Measurements from ENCODE around the gene HIVEP3.

HIVEP3 gene

DNA sequence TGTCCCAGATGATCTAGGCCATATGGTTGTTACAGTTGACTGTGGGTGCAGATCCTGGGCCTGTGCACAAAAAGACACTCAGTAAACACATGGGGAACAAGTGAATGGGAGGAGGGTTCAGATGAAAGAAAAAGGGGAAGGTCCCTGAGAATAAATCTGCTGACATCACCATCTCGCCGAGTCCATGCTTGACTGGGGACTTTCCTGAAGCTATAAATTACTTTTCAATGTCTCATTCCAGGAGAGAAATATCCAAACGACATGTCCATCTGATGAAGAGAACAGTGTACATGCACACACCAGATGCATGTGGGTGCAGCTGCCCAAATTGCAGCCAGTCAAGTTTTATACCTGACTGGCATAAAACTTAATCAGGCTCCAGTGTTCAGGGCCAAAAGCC lies 109.0 kb downstream of the HIVEP3 start:
- DNase-seq = no peak

DNA sequence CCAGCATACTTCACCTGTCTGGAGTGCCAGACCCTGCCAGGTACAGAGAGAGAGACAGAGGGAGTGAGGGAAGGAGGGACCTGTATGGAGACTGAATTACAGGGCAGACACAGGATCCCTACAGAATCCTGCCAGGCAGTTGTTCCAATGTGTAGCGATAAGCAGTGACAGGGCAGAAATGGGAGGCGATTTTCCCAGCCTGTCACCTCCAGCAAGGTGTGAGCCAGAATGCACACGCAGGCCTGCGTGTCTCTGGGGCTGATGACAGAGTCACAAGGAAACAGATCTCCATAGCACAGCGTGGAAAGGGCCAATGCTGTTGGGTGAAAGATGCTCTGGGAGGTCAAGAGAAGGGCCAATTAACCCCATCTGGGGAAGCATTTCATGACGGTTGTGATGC lies 111.3 kb downstream of the HIVEP3 start:
- no peak for DNase-seq

DNA sequence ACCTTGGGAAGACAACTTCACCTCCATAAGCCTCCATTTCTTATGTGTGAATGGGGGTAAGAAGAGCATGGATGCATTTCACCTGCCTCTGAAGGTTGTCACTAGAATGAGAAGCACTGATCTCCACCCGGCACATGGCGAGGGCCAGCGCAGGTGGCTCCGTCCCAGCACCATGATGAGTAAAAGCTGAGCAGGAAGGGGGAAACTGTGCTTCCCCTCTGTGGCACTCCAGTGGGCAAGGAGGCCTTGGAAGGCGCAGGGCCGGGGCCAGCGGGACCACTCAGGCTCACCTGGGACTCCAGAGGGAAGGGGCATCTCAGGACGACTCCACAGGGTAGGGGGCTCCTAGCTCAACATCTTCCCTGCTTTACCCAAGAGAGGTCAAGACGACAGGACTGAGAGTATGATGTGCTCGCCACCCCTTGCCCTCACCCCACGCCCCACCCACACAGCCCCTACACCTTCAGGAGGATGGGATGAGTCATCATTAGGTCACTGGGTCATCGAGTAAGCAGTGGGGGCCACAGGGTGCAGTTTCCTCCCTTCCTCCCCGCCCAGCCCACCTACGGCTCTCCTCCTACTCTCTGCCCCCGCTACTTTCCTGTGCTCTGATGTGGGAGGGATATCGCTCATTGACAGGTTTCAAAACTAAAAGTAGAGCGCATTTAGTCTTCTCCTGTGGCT lies 112.1 kb downstream of the HIVEP3 start:
- peak; percentile 61 to 73 for DNase-seq

DNA sequence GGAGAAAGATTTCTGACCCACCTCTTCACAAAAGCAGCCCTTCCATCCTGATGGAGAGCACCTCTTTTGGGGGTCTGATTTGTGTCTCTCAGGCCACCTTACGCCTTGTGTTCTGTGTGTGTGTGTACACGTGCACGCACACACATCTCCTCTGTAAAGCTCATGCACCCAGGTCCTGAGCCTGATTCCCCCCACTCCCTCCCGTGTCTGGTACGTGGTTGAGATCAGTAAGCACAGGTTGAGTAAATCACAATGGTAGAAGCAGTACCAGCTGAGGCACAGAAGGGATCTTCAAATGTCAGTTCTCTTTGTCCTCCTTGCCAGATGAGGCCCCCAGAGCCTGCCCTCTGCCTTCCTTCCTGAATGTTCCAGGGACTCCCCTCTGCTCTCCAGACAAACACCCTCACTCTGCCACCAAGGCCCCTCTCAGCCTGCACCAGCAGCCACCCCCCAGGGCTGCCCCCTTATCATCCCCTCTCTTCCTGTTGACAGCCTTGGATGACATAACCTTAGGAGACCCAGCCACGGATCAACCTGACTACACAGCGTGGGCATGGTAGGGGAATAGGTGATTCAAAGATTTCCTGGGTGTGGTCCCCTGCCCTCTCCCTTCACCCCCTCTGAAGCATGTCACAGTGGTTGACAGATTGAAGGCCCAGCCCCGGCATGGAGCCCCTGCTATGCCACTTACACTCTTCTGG lies 112.8 kb downstream of the HIVEP3 start:
- DNase-seq = peak; percentile 42 to 58

DNA sequence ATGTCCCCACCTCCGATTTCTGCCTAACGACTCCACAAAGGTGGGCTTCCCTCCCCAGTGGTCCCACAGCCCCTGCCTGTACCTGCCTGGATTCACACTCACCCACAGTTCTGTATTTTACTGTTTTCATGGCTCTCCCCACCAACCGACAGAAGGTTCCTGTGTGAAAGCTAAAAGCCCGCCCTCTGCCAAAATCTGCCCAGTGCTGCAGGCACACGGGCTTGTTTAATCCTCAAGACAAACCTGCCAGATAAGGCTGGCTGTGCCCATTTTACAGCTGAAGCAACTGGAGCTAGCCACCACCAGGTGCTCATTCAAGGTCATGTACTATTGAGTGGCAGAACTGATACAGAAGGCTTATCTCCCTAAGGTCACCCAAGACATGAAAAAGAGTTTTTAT lies 114.5 kb downstream of the HIVEP3 start:
- DNase-seq = peak in 1 of 2 experiments; percentile 44

DNA sequence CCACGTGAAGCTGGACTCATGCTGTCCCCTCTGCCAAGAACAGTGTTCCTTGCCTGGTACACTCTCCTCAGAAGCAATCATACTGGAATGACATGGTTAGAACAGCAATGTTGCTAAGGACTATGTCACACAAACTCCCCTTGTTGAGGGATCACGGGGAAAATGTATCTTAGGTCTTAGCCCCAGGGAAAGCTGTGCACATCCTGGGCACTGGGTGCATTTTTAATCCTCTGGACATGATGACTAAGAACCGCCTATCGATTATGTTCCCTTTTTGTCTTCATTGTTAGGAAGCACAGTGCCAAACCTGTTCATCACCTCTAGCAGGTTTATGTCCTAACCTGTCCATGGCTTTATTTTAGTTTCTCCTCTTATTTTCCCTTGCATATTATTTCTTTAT lies 115.1 kb downstream of the HIVEP3 start:
- no peak for DNase-seq

DNA sequence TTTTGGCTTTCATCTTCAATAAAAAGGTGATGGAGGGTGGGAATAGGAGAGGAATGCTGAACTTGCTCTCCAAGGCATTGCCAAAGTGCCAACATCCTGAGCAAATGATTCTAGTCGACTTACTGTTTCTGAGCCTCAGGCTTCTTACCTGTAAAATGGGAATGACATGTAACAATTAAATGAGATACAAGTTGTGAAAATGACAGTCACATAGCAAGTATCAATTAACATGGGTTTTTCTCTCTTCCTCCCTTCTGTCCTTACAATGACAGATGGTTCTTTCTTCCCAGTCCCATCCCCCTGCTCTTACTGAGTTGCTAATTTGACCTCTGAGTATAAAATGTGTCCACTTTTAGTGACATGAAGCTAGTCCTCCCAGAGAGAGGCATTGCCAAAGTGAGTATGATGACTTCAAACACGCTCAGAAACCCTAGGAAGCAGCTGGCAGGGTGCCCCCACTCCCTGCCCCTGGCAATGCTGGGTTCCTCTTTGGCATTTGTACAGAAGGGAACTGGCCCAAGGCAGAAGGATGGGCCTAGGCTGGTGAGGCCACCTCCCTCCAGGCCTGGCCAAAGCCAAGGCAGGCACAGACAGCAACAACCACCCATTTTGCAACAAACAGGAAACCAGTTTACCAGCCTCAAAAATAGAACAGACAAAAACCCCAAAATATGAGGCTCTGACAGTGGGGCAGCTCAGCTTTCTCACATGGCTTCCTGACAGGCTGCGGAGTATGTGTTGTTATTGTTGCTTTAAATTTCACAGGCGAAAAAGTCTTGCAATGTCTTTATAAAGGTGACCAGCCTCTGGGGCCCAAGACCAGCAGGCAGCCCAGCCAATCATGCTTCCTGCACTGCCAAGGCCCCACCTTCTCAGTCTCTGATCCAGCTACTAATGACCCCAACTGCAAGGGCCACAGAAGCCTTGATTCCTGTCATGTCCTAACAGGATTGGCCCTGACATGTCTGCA lies 115.9 kb downstream of the HIVEP3 start:
- DNase-seq = no peak

DNA sequence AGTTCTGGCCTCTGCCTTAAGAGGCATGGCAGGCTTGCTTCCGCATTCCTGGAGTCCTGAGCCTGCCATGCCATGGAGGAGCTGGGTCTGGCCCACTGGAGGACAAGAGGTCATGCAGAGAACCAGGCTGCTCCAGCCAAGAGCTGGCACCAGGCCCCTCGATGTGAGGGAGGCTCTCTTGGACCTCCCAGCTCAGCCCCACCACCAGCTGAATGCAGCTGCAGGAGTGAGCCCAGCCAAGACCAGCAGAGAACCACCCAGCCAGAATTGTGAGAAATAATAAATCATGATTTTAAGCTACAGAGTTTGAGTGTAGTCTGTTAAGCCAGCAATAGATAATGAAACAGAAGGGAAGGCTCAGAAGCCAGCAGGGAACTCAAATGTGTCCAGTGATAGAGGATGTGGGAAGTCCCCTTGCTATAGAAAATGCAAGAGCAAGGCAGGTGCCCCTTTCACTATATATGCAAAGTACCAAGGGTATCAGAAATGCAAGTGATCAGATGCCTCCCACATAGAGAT lies 118.4 kb downstream of the HIVEP3 start:
- DNase-seq = no peak

DNA sequence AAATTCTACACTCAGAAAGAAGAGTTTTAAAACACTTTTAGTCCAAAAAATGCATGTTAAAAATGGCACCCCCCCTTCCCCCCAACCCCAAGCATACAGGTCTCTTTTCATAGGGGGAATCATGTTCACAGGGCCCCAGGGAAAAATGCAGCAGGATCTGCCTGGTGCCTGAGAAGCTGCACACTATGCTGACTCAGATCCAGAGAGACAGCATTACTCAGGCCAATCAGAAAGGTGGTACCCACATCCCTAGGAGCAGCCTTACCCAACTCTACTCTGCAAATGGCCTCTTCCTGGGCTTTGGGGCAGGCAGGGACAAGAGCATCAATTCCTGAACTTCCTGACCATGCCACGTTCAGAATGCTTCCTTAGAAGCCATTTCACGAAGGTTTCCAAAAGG lies 119.0 kb downstream of the HIVEP3 start:
- peak in 1 of 2 experiments; percentile 42 for DNase-seq

DNA sequence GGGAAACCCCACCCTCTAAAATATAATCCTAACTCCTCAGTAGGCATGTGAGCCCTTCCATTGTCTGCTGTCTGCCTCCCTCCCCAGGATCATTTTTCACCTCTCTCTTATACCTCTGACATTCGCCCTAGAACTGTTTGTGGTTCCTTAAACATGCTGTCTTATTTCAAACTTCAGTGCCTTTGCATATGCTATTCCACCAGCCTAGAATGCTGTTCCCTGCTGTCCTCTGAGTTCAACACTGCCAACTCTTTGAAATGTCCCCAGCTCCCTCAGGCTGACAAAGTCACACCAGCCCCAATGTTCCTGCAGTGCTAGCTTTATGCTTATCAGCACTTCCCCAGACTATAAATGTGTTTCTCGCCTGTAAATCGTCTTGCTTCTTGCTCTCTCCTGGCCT lies 119.5 kb downstream of the HIVEP3 start:
- DNase-seq = no peak

DNA sequence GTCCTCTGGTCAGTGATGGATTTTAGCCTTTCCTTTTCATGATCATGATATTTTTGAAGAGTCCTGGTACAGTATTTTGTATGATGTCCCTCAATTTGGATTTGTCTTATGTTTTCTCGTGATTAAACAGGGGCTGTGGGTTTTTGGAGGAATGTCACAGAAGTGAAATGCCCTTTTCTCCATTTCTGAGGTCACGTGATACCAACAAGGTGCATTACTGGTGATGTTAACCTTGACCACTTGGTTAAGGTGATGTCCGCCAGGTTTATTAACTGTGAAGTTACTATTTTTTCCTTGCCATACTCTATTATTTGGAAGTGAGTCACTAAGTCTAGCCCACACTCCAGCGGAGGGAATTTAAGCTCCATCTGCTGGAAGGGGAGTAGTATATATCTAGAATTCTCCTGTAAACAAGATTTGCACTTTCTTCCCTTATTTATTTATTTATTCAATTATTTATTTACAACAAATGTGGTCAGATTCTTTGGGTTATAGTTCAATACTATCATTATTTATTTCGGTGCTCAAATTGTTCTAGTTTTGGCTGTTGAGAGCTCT lies 123.4 kb downstream of the HIVEP3 start:
- DNase-seq = no peak

DNA sequence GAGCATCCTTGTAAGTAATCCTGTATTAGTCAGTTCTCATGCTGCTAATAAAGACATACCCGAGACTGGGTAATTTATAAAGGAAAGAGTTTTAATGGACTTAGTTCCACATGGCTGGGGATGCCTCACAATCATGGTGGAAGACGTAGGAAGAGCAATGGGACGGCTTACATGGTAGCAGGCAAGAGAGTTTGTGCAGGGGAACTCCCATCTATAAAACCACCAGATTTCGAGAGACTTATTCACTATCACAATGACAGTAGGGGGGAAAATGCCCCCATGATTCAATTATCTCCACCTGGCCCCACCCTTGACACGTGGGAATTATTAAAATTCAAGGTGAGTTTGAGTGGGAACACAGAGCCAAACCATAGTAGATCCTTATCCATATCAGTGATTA lies 124.7 kb downstream of the HIVEP3 start:
- DNase-seq = no peak

DNA sequence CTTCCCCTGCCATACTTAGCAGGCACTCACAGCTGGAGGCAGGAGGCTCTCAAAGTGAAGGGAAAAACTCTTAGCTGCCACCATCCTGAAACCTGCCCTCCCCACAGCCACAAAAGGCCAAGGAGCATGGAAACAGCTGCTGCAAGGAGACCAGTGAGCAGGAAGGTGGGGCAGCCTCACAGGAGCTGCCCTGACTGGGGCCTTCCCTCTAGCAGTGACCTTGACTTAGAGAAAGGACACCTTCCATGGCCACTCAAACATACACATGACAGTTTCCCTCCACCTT lies 126.3 kb downstream of the HIVEP3 start:
- DNase-seq = no peak

DNA sequence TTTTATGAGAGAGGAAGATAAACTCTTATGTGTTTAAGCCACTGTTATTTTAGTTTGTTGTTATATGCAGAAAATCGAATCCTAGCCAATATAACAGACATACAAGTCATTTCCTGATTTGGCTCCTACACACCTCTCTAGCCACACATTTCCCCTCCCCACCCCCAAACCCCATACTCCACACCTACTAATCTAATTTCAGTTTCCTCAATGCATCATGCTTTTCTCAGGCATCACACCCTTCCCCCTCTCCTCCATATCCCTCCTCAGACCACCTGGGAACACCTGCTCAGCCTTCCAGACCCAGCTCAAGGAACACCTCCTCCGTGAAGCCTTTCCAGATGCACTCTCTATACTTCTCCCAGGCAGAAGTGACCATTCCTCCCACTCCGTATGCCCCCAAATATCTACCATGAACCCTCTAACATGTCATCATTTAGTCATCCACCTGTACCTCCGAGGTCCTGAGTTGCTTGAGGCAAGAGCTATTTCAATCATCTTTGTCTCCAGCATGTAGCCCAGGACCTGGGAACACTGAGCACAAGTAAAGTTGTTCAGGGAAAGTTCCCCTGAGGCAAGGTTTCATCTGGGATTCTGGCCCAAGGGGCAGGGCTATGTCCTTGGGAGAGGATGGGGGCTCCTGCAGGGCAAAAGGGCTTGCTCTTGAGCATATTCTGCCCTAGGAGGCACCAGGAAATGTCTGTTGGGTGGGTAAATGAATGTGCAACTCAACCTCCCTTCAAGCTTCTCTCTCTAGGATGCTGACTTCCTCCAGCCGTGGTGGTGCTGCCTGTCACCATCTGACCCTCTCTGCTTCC lies 126.8 kb downstream of the HIVEP3 start:
- peak; percentile 42 to 59 for DNase-seq

DNA sequence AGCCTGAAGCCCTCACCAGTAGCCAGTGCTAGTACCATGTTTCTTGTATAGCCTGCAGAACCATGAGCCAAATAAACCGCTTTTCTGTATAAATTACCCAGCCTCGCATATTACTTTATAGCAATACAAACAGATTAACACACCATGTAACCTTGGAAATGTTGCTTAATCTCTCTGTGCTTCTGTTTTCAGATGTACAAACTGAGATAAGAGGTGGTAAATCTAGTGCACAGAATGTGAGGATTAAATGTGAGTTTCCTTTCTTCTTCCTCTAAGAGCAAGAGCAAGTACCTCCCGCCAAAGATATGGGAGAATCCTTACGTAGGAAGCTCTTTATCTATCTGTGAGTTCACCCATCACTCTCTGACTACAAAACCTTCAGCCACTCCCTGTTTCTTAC lies 128.4 kb downstream of the HIVEP3 start:
- no peak for DNase-seq

DNA sequence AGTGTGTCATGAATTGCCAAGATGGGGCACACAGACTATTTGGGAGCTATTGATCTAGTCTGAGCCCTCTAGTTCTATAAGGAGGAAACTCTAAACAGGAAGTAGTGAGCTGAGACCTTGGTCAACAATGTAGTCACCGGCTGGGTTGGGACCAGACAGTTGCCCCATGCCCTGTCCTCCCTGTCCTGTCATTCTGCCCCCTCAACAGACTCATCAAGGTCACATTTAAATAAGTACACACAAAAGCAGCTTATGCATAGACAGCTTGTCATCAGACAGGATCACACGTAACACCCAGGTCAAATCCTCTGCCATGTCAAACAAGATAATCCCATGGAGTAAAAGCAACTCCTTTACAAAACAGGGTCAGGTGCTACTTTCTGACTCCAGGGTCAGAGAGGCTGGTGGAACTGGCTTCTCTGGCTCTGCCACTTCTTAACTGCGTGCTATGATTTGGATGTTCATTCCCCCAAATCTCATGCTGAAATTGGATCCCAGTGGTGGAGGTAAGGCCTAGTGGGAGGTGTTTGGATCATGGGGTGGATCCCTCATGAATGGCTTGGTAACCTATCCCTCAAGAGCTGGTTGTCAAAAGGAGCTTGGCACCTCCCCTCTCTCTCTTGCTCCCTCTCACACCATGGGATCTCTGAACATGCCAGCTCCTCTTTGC lies 128.9 kb downstream of the HIVEP3 start:
- no peak for DNase-seq

DNA sequence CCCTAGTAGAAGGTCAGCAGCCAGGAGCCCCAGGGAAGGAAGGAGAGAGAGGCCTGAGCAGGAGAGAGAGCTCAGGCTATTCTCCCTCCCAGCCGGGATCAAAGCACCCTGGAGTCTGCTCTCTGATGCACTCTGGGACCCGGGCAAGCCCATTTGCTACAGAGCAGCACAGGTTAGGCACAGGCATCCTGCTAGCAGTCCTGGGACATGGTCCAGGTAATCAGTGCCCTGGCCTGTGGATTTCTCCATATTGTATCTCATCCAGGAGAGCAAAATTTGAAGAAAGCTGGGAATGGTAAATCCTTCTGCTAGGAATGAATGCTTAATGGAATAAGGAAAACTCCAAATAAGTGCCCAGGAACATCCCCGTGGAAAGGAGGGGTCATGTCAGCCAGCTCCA lies 130.3 kb downstream of the HIVEP3 start:
- no peak for DNase-seq

DNA sequence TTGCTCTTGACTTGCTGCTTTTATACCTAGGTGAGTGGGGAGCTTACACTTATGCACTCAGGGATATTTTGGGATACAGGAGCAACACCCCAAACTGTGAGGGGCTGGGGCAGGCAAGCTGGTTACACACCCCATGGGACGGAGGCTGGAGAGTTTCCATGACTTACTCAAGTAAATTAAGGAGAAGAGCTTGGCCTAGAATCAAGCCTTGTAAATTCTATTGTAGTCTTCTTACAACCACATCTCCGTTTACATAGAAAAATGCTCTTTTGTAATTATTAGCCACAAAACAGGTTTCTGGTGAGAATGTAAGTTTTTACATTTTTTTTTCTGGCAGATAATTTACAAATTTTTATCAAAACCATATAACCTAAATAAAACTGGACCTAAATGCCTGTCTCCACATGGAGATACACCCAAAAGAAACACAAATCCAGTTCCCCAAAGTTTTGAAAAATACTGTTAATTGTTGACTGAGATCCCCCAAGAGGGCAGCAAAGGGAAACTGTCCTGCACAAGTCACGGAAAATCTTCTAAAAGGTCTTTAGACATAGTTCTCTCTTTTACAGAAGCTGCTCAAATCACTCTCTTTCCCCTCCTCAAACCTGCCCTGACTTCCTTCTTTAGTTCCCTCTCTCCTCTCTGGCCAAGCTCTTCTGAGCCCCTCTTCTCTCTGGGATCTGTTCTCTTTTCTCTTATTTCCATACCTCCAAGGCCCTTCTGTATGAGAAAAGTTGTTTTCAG lies 134.0 kb downstream of the HIVEP3 start:
- no peak for DNase-seq

DNA sequence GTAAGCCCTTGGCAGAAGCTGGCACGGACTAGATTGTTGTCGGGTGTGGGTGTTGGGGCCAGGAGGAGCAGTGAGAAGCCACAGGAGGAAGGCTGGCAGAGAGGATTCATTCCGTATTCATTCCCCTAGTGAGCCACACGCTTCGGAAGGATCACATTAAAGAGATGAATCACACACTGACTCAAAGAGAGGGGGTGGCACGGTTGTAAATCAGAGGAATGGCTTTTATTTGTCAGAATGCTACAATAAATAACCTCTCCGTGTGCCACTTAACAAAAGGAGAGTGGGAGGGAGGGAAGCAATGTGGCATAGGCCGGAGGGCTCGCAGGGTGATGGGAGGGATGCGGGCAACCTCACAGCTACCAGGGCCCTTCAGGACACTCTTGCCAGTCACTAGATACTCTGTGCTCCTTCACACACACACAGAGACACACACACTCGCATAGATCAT lies 135.5 kb downstream of the HIVEP3 start:
- DNase-seq = peak; percentile 62 to 71

DNA sequence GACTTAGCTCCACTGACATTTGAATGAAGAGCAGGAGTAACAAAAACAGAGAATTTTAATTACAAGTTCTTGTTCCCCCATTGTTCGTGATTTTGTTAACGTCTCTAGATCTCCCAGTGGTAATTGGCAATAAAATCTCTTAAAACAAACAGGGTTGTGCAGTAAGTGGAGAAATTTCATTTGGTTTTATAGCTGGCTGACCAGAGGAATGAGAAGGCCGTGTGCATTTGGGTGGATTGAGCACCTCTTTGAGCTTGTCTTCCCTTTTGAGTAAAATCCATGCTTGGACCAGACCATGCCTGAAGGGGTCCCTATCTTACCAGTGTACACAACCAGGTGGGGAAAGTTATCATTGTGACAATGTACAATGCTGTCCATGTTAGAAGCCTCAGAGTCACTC lies 137.8 kb downstream of the HIVEP3 start:
- no peak for DNase-seq

DNA sequence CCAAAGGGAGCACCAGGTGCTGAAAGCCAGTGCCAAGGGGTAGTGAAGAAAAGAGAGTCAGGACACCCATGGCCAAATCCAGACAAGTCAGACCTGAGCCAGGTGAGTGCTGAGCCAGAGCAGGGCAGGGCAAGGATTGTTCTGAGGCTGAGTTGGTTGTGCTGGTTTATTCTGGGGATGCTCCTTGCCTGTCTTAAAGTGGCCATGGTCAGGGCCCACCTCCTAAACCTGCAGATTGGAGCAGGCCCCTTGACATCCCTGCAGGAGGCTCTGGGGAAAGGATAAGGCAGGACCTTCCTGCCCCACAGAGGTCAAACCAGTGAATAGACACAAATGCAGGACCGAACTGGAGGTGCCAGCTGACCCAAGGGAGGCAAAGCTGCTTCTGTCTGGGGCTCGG lies 138.4 kb downstream of the HIVEP3 start:
- DNase-seq = no peak

Data from activated CD4-positive, alpha-beta T cell treated with anti-CD3 and anti-CD28 coated beads, Interleukin-2, amount 50 U/mL, for 48 hours (primary cell).